MM.1S (cell line): ENCODE results near the gene CDSN.
A peak's percentile ranks its signal among the peaks of the same experiment; 100 is the strongest.
"Not testable (repeated sequence)": the region's sequence is repeated elsewhere in the genome, so short reads cannot be mapped to it uniquely, and the experiment has no call there.

Experiments
- DNase-seq: peaks from one replicate; pipeline ENCODE4 v3.0.0-alpha.2; 2015
- H2AFZ ChIP-seq: fragments of 300-600 bp; sonication (generic); 2 replicates; pipeline ENCODE4 v1.6.0; 2016; ENCODE audit warnings: antibody characterized with exemption, low read length
- H3F3A ChIP-seq: fragments of 300-600 bp; sonication (generic); 2 replicates; pipeline ENCODE4 v1.6.1; 2016; ENCODE audit warnings: mild to moderate bottlenecking, antibody characterized with exemption, low read length, moderate library complexity, mixed read lengths; ENCODE audit not compliant: insufficient read depth
- H3K27ac ChIP-seq: fragments of 300-600 bp; sonication (generic); 2 replicates; pipeline ENCODE4 v1.5.1; 2016; ENCODE audit warnings: mild to moderate bottlenecking, low read length
- H3K27me3 ChIP-seq: fragments of 300-600 bp; sonication (generic); replicated peaks from 2 replicates; pipeline ENCODE4 v1.6.0; 2016; ENCODE audit warnings: low read length; ENCODE audit not compliant: insufficient read depth
- H3K36me3 ChIP-seq: fragments of 300-600 bp; sonication (generic); replicated peaks from 2 replicates; pipeline ENCODE4 v1.6.1; 2016; ENCODE audit warnings: mild to moderate bottlenecking, low read length, mixed read lengths; ENCODE audit not compliant: insufficient read depth
- H3K4me1 ChIP-seq: fragments of 300-600 bp; sonication (generic); 2 replicates; pipeline ENCODE4 v1.6.1; 2016; ENCODE audit warnings: low read length, mixed read lengths
- H3K4me2 ChIP-seq: fragments of 300-600 bp; sonication (generic); 2 replicates; pipeline ENCODE4 v1.6.0; 2016; ENCODE audit warnings: low read depth, low read length
- H3K4me3 ChIP-seq: fragments of 300-600 bp; sonication (generic); 2 replicates; pipeline ENCODE4 v1.5.1; 2016; ENCODE audit warnings: low read length, mixed read lengths
- H3K79me2 ChIP-seq: fragments of 300-600 bp; sonication (generic); 2 replicates; pipeline ENCODE4 v1.6.1; 2016; ENCODE audit warnings: mixed run types, low read length, mixed read lengths
- H3K9ac ChIP-seq: fragments of 300-600 bp; sonication (generic); 2 replicates; pipeline ENCODE4 v1.6.1; 2016; ENCODE audit warnings: low read length, mixed read lengths
- H3K9me2 ChIP-seq: fragments of 300-600 bp; sonication (generic); replicated peaks from 2 replicates; pipeline ENCODE4 v1.6.1; 2016; ENCODE audit warnings: mild to moderate bottlenecking, low read length, mixed read lengths; ENCODE audit not compliant: insufficient read depth
- H3K9me3 ChIP-seq: fragments of 300-600 bp; sonication (generic); replicated peaks from 2 replicates; pipeline ENCODE4 v1.6.1; 2016; ENCODE audit warnings: mild to moderate bottlenecking, low read length, mixed read lengths; ENCODE audit not compliant: insufficient read depth
- H4K20me1 ChIP-seq: fragments of 300-600 bp; sonication (generic); 2 replicates; pipeline ENCODE4 v1.6.1; 2016; ENCODE audit warnings: mild to moderate bottlenecking, low read length, moderate library complexity, mixed read lengths; ENCODE audit not compliant: insufficient read depth
- EZH2 ChIP-seq: fragments of 300-600 bp; sonication (generic); optimal IDR thresholded peaks from 2 replicates; pipeline ENCODE3; 2017; ENCODE audit warnings: low read depth, mild to moderate bottlenecking, antibody characterized with exemption, low read length, mixed read lengths
- EZH2phosphoT487 ChIP-seq: fragments of 300-600 bp; sonication (generic); IDR thresholded peaks from 2 replicates; pipeline ENCODE4 v1.6.1; 2018; ENCODE audit warnings: antibody characterized with exemption, low read length
- TF ChIP-seq, protein P1 (sequence below): fragments of 300-600 bp; sonication (generic); IDR thresholded peaks from 2 replicates; pipeline ENCODE4 v1.5.1; 2016; ENCODE audit warnings: antibody characterized with exemption, low read length, mixed read lengths

CDSN gene

DNA sequence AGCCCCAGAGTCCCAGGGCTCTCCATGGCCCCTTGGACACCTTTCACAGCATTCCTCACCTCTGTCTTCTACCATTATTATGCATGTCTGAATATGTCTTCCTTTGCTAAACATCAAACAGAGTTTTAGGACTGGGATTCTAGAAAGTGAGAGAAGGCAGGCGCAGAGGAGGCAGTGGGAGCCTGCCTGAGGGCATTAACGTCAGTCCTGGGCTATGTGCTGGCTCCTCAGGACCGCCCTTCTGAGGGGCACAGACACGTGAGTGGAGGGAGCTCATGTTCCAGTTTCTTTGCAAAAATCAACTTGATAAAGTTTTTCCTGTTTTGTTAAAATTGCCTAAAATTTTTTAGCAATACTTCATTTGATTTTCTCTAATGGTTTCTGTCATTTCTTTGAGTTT, 45.8 kb downstream of the CDSN start:
- Histone ChIP-seq H3K4me2 (no peak overlapping the region), H3K4me3 (no peak overlapping the region), H3K9me2 (no peaks in the 10 kb centered on the region), H3F3A (no peaks in the 10 kb centered on the region), H3K9me3 (no peaks in the 10 kb centered on the region), H3K36me3 (no peaks in the 10 kb centered on the region), H2AFZ (no peak overlapping the region), H3K9ac (no peak overlapping the region), H3K4me1 (no peaks in the 10 kb centered on the region), H3K79me2 (no peaks in the 10 kb centered on the region), H4K20me1 (no peaks in the 10 kb centered on the region), H3K27ac (no peak overlapping the region), H3K27me3 (no peaks in the 10 kb centered on the region)
- TF ChIP-seq, protein P1, sequence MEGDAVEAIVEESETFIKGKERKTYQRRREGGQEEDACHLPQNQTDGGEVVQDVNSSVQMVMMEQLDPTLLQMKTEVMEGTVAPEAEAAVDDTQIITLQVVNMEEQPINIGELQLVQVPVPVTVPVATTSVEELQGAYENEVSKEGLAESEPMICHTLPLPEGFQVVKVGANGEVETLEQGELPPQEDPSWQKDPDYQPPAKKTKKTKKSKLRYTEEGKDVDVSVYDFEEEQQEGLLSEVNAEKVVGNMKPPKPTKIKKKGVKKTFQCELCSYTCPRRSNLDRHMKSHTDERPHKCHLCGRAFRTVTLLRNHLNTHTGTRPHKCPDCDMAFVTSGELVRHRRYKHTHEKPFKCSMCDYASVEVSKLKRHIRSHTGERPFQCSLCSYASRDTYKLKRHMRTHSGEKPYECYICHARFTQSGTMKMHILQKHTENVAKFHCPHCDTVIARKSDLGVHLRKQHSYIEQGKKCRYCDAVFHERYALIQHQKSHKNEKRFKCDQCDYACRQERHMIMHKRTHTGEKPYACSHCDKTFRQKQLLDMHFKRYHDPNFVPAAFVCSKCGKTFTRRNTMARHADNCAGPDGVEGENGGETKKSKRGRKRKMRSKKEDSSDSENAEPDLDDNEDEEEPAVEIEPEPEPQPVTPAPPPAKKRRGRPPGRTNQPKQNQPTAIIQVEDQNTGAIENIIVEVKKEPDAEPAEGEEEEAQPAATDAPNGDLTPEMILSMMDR: no peak
- TF ChIP-seq EZH2phosphoT487 (no peak), EZH2 (no peak)
- DNase-seq: no peak

DNA sequence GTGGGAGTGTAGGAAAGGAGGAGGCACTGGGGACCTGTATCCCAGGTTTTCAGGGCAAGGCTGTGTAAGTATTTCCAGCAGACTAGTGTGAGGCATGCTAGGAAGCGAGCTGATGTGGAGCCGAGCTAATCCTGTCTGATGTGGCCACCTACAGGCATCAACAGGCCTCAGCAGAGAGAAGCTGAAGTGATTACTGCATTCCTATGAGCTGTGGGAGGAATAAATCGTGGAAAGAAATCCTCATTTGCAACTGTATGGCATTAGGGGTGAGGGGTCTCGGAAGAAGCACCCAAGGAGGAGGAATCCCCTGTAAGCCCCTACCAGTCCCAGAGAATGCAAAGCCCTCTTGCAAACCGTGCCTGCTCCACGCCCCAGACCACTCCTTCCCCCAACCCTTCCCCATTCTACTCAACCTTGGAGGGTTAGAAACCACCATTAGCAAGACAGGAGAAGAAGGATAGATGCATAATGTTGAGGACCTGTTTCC, 49.5 kb downstream of the CDSN start:
- no peak for TF ChIP-seq EZH2phosphoT487
- TF ChIP-seq, protein P1: peak; percentile 28; the same call in 1 of the 2 replicates
- Histone ChIP-seq H3F3A (no peaks in the 10 kb centered on the region), H3K79me2 (no peaks in the 10 kb centered on the region), H3K4me2 (no peak overlapping the region), H3K9me2 (no peaks in the 10 kb centered on the region), H4K20me1 (no peaks in the 10 kb centered on the region), H3K4me1 (no peaks in the 10 kb centered on the region), H3K4me3 (no peak overlapping the region), H3K9ac (no peak overlapping the region), H3K9me3 (no peaks in the 10 kb centered on the region), H2AFZ (no peak overlapping the region), H3K36me3 (no peaks in the 10 kb centered on the region), H3K27me3 (no peaks in the 10 kb centered on the region; the same call in 1 of the 2 replicates), H3K27ac (no peak overlapping the region)
- no peak for DNase-seq

DNA sequence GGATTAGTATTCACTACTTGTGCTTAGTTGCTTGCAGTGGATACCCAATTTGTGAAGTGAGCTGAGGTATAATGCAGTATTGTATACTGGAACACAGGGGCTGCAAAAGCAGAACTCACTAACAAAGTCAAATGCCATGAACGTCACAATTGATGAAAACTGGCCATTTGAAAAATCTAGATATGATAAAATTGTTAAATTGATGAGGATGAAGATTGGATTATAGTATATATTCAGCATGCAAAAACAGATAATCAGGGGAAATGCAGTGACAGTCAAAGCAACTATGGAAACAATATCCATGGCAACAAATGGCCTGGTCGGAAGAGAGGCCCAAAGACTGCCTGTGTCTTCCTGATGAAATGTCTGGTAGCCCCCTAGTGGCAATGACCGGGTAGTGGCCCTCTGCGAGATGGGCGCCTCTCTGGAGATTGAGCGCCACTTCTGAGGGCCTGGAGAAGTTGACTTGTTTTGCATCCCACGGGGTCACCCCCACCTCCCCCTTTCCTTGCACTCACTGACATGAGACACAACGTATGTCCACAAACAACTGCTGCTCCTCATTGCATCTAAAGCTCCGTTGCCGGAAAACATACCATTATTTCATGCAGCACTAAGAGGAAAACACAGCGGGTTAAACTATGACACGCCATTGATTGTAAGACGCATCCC, 51.4 kb downstream of the CDSN start:
- no peak overlapping the region for H3K27ac ChIP-seq
- no peaks in the 10 kb centered on the region for H3K36me3 ChIP-seq
- no peaks in the 10 kb centered on the region for H3K9me2 ChIP-seq
- no peak overlapping the region for H2AFZ ChIP-seq
- no peaks in the 10 kb centered on the region for H4K20me1 ChIP-seq
- H3K4me2 ChIP-seq: no peak overlapping the region
- H3K79me2 ChIP-seq: no peaks in the 10 kb centered on the region
- H3F3A ChIP-seq: no peaks in the 10 kb centered on the region
- H3K9ac ChIP-seq: no peak overlapping the region
- H3K4me3 ChIP-seq: no peak overlapping the region
- TF ChIP-seq EZH2: no peak
- TF ChIP-seq EZH2phosphoT487: no peak
- TF ChIP-seq, protein P1: peak; percentile 78
- no peaks in the 10 kb centered on the region; the same call in 1 of the 2 replicates for H3K27me3 ChIP-seq
- no peaks in the 10 kb centered on the region for H3K9me3 ChIP-seq
- H3K4me1 ChIP-seq: no peaks in the 10 kb centered on the region
- DNase-seq: peak; percentile 63

DNA sequence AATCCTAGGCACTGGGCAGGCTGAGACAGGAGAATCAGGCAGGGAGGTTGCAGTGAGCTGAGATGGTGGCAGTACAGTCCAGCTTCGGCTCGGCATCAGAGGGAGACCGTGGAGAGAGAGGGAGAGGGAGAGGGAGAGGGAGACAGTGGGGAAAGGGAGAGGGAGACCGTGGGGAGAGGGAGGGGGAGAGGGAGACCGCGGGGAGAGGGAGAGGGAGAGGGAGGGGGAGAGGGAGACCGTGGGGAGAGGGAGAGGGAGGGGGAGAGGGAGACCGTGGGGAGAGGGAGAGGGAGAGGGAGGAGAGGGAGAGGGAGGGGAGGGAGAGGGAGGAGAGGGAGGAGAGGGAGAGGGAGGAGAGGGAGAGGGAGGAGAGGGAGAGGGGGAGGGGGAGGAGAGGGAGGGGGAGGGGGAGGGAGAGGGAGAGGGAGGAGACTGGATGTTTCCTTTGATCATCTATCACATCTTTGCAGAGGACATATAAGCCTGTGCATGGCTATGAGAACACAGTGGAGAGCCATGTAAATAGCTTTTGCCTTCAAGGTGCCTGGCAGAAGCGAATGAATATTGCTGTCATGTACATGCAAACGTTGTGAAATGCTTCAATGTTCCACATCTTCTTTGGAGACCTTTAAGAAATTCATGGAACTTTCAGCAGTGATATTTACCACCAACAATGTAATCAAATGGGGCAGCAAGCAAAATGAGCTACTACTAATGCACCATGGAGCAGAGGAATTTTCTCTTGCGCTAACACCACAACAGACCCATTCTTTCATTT, 52.2 kb downstream of the CDSN start:
- not testable (repeated sequence) for H2AFZ ChIP-seq, H3K4me1 ChIP-seq, DNase-seq, H3K79me2 ChIP-seq, H3K9me3 ChIP-seq, H3K9me2 ChIP-seq, H4K20me1 ChIP-seq, H3F3A ChIP-seq, H3K27me3 ChIP-seq, H3K27ac ChIP-seq, H3K4me2 ChIP-seq, H3K9ac ChIP-seq, H3K36me3 ChIP-seq, H3K4me3 ChIP-seq

DNA sequence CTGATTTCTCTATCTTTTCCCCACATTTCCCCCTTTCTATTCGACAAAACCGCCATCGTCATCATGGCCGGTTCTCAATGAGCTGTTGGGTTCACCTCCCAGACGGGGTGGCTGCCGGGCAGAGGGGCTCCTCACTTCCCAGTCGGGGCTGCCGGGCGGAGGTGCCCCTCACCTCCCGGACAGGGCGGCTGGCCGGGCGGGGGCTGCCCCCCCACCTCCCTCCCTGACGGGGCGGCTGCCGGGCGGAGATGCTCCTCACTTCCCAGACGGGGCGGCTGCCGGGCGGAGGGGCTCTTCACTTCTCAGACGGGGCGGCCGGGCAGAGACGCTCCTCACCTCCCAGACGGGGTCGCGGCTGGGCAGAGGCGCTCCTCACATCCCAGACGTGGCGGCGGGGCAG, 53.2 kb downstream of the CDSN start:
- not testable (repeated sequence) for H3K4me1 ChIP-seq, H3K36me3 ChIP-seq, H3K9me2 ChIP-seq, DNase-seq, H2AFZ ChIP-seq, H3K4me3 ChIP-seq, H4K20me1 ChIP-seq, H3K4me2 ChIP-seq, H3K9me3 ChIP-seq, H3F3A ChIP-seq, H3K79me2 ChIP-seq, H3K27me3 ChIP-seq, H3K27ac ChIP-seq, H3K9ac ChIP-seq
